Endothelial cell of umbilical vein (primary cell): Measurements from ENCODE around the gene APCDD1L. TPM values are rescaled to one million over a fixed set of nuclear protein-coding genes. Genes with fewer than 3 reads are reported as not detected.

Experiments
- BruUV-seq: library from RNA; stranded (reverse); fragments of 400-500 nt; replicated peaks from 2 replicates; lab custom pipeline; 2021; lab: Mats Ljungman, UMichigan
- CTCF ChIA-PET: fragments of 300-600, 350-600 bp; sonication (Branson Sonifier 250); formaldehyde crosslinking; loops from one replicate; lab custom pipeline; 2021; ENCODE audit warnings: antibody characterized with exemption, inconsistent platforms; lab: Charles Lee
- POLR2A ChIA-PET: fragments of 300-600, 350-600 bp; sonication (Branson Sonifier 250); formaldehyde crosslinking; loops from one replicate; lab custom pipeline; 2021; ENCODE audit warnings: antibody characterized with exemption, inconsistent platforms; lab: Charles Lee
- DNase-seq: peaks from one replicate; pipeline ENCODE4 v3.0.0-alpha.2; 2011; ENCODE audit warnings: low read depth, low spot score
- FAIRE-seq: peaks from 2 replicates; lab custom pipeline; 2011; peaks lifted over from hg19 to GRCh38; lab: Jason Lieb, UNC
- H2AFZ ChIP-seq: 2 replicates; pipeline ENCODE4 v1.6.0; 2012; ENCODE audit warnings: low read depth, low read length, control low read depth, inconsistent platforms
- H3K27ac ChIP-seq: 2 replicates; pipeline ENCODE4 v1.5.1; 2011; ENCODE audit warnings: low read depth, mild to moderate bottlenecking, control low read depth, low read length, moderate library complexity; ENCODE audit not compliant: insufficient read depth
- H3K27me3 ChIP-seq, 2 experiments: 2 replicates each; pipeline versions ENCODE4 v1.6.0 to v1.6.1; 2011; ENCODE audit warnings: low read length in 2 of 2, mixed read lengths in 1 of 2; ENCODE audit not compliant: control insufficient read depth in 2 of 2, insufficient read depth in 2 of 2
- H3K36me3 ChIP-seq, 2 experiments: 2 replicates in 1 of 2; 3 replicates in 1 of 2; pipeline ENCODE4 v1.5.1; 2011; ENCODE audit warnings: low read length in 2 of 2, mild to moderate bottlenecking in 1 of 2, moderate library complexity in 1 of 2; ENCODE audit not compliant: control insufficient read depth in 2 of 2, insufficient read depth in 2 of 2; ENCODE audit errors: extremely low read depth in 1 of 2
- H3K4me1 ChIP-seq: 3 replicates; pipeline ENCODE4 v1.5.1; 2011; ENCODE audit warnings: mild to moderate bottlenecking, low read length; ENCODE audit not compliant: control insufficient read depth, insufficient read depth; ENCODE audit errors: extremely low read depth
- H3K4me2 ChIP-seq: 2 replicates; pipeline ENCODE4 v1.6.1; 2011; ENCODE audit warnings: low read length, control low read depth, mixed read lengths; ENCODE audit not compliant: insufficient read depth
- H3K4me3 ChIP-seq, 3 experiments: fragments of 200-600 bp in 1 of 3; sonication (generic), shearing (Covaris generic) in 1 of 3; replicated peaks in 1 of 3; 2 replicates each; pipeline ENCODE4 v1.5.1; 2011 to 2016; ENCODE audit warnings: control low read depth in 3 of 3, low read length in 3 of 3, mild to moderate bottlenecking in 2 of 3, inconsistent platforms in 1 of 3, low read depth in 1 of 3, moderate library complexity in 1 of 3; ENCODE audit not compliant: insufficient read depth in 1 of 3
- H3K79me2 ChIP-seq: 2 replicates; pipeline ENCODE4 v1.6.0; 2012; ENCODE audit warnings: low read length, inconsistent platforms; ENCODE audit not compliant: control insufficient read depth, insufficient read depth
- H3K9ac ChIP-seq: replicated peaks from 2 replicates; pipeline ENCODE3; 2011; ENCODE audit warnings: low read length, control low read depth; ENCODE audit not compliant: insufficient read depth; ENCODE audit errors: extremely low read depth
- H3K9me1 ChIP-seq: replicated peaks from 3 replicates; pipeline ENCODE4 v1.6.0; 2011; ENCODE audit warnings: mild to moderate bottlenecking, low read length; ENCODE audit not compliant: control insufficient read depth, insufficient read depth; ENCODE audit errors: extremely low read depth
- H3K9me3 ChIP-seq: replicated peaks from 2 replicates; pipeline ENCODE4 v1.5.1; 2012; ENCODE audit warnings: low read length, inconsistent platforms; ENCODE audit not compliant: control insufficient read depth, insufficient read depth
- H4K20me1 ChIP-seq: replicated peaks from 2 replicates; pipeline ENCODE3; 2011; ENCODE audit warnings: mild to moderate bottlenecking, low read length; ENCODE audit not compliant: control insufficient read depth, insufficient read depth; ENCODE audit errors: extremely low read depth
- CTCF ChIP-seq, 2 donors: IDR thresholded peaks; 1 replicate in 1 of 2; 2 replicates in 1 of 2; pipeline ENCODE4 v1.5.1; 2011; ENCODE audit warnings: low read length in 2 of 2, mild to moderate bottlenecking in 2 of 2, moderate library complexity in 2 of 2, control low read depth in 1 of 2, inconsistent platforms in 1 of 2, low read depth in 1 of 2; ENCODE audit not compliant: insufficient read depth in 1 of 2; ENCODE audit errors: extremely low read depth in 1 of 2
- EZH2 ChIP-seq: IDR thresholded peaks from 2 replicates; pipeline ENCODE4 v1.6.1; 2012; ENCODE audit warnings: borderline replicate concordance, low read depth, mild to moderate bottlenecking, moderate library complexity, low read length, inconsistent platforms; ENCODE audit not compliant: severe bottlenecking
- FOS ChIP-seq: IDR thresholded peaks from 2 replicates; pipeline ENCODE4 v1.6.1; 2011; ENCODE audit warnings: mild to moderate bottlenecking, low read length, moderate library complexity, borderline replicate concordance; ENCODE audit not compliant: insufficient read depth
- GATA2 ChIP-seq: IDR thresholded peaks from 2 replicates; pipeline ENCODE4 v1.7.0; 2011; ENCODE audit warnings: low read depth, mild to moderate bottlenecking, moderate library complexity, mixed read lengths, low read length; ENCODE audit not compliant: insufficient read length, insufficient read depth
- JUN ChIP-seq: IDR thresholded peaks from 2 replicates; pipeline ENCODE4 v1.6.1; 2011; ENCODE audit warnings: borderline replicate concordance, low read depth; ENCODE audit not compliant: insufficient read length, insufficient read depth
- MAX ChIP-seq: IDR thresholded peaks from 2 replicates; pipeline ENCODE4 v1.6.1; 2011; ENCODE audit not compliant: insufficient read depth, insufficient read length
- MYC ChIP-seq: IDR thresholded peaks from one replicate; pipeline ENCODE4 v1.6.1; 2011; ENCODE audit warnings: mild to moderate bottlenecking, low read depth, low read length
- POLR2A ChIP-seq: IDR thresholded peaks from 2 replicates; pipeline ENCODE4 v1.6.1; 2012; ENCODE audit warnings: low read depth, mild to moderate bottlenecking, control low read depth, low read length
- POLR2AphosphoS5 ChIP-seq: IDR thresholded peaks from 2 replicates; pipeline ENCODE4 v1.6.1; 2012; ENCODE audit warnings: low read depth, mild to moderate bottlenecking, control low read depth, low read length, moderate library complexity; ENCODE audit not compliant: insufficient read depth
- dilution Hi-C: fragments of 300-500 bp; cut with MboI; formaldehyde crosslinking; loops from one replicate; pipeline ENCODE4 v1.15.0; 2019; ENCODE audit warnings: low sequenced_read_pairs; ENCODE audit not compliant: extremely low pct_ligation_motif_present
- intact Hi-C: fragments of 100-400 bp; cut with micrococcal nuclease; formaldehyde crosslinking; loops from one replicate; pipeline ENCODE4 v1.10.0; 2022
- polyA plus RNA-seq, 4 experiments: library from polyadenylated mRNA; depleted of rRNA in 3 of 4; stranded (reverse) in 3 of 4; unstranded in 1 of 4; fragments of >200 nt; gene quantifications; 2 replicates each; pipeline versions ENCODE4 v1.2.1 to v1.2.3, GENCODE V29; 2011 to 2012; ENCODE audit warnings: missing spikeins in 1 of 4
- total RNA-seq: library from RNA; stranded (reverse); gene quantifications from 2 replicates; pipeline ENCODE4 v1.2.3, GENCODE V29; 2021

The APCDD1L gene
- total and polyA plus RNA-seq, 2 donors (not counting 3 experiments of a cell fraction or from before 2014, with no cell fraction given), result 0.17 to 1.4 TPM

- no peak overlapping the region for H3K9ac ChIP-seq
- no peak overlapping the region for H3K4me3 ChIP-seq
- peaks cover 17% of the 10 kb centered on the region for H3K4me1 ChIP-seq
- H3K4me2 ChIP-seq, result no peak overlapping the region
- no peaks in the 10 kb centered on the region for H3K36me3 ChIP-seq
- no peaks in the 10 kb centered on the region for H4K20me1 ChIP-seq
- no peak for DNase-seq
- POLR2A ChIA-PET, result no interaction called here
- no peak for FAIRE-seq
- TF ChIP-seq FOS, result no peak
- TF ChIP-seq CTCF (IDR thresholded peaks at IDR 0.05; ENCODE audit: extremely low read depth in 1 of 2, insufficient read depth in 1 of 2, low read depth in 1 of 2, low read length in 2 of 2), result no peak
- TF ChIP-seq GATA2, result no peak
- no peak for TF ChIP-seq MAX
- no peak for TF ChIP-seq POLR2AphosphoS5
- TF ChIP-seq MYC, result no peak
- no peak for TF ChIP-seq JUN
- TF ChIP-seq POLR2A, result no peak
- no peak for TF ChIP-seq EZH2
- no TSS peak for BruUV-seq
- no peaks in the 10 kb centered on the region for H3K27me3 ChIP-seq
- no peak overlapping the region for H2AFZ ChIP-seq
- H3K9me3 ChIP-seq, result no peaks in the 10 kb centered on the region
- no peaks in the 10 kb centered on the region for H3K79me2 ChIP-seq
- H3K27ac ChIP-seq, result no peak overlapping the region
- intact Hi-C loops, result no loop called here
- CTCF ChIA-PET, result interaction anchor here (1.0 kb wide), 1 partner anchor 115 kb away, joined by 4 read pairs; no protein-coding TSS in a partner anchor
- no peaks in the 10 kb centered on the region for H3K9me1 ChIP-seq
- dilution Hi-C loops, result no loop called here
Observed at GRCh38 chr20:58543274-58543673, 28.1 kb upstream of the APCDD1L start.
